ENCODE results near the gene PERP.

GRCh38 chr6:138107752-138108592, 753 bp upstream of the PERP start:
- TF ChIP-seq TEAD4 (IDR thresholded peaks at IDR 0.05; ENCODE audit: borderline replicate concordance, insufficient read depth) (no peak), RCOR1 (IDR thresholded peaks at IDR 0.05; ENCODE audit: low read length) (no peak), EZH2phosphoT487 (IDR thresholded peaks at IDR 0.05; ENCODE audit: borderline replicate concordance, low read depth) (no peak), RFX5 (IDR thresholded peaks at IDR 0.05; ENCODE audit: low read length) (no peak)

All from SK-N-SH (cell line).